SK-N-SH treated with all-trans-retinoic acid at 6 μM for 48 hours (cell line): ENCODE data around the gene CD151.

Experiments
- ATAC-seq: fragments of 200-7000 bp; cut with Tn5 transposase; 3 replicates; pipeline ENCODE4 v1.9.1; 2020; ENCODE audit warnings: mild to moderate bottlenecking, moderate library complexity
- ARNTL ChIP-seq: fragments of 450-650 bp; formaldehyde crosslinking; IDR thresholded peaks from 2 replicates; pipeline ENCODE4 v1.5.0; 2020; ENCODE audit warnings: low read depth, mild to moderate bottlenecking, moderate library complexity, borderline replicate concordance
- BACH2 ChIP-seq: fragments of 250-450 bp; sonication (Bioruptor Pico); IDR thresholded peaks from 2 replicates; pipeline ENCODE4 v1.9.0; 2021; ENCODE audit warnings: mild to moderate bottlenecking, borderline replicate concordance
- CREB5 ChIP-seq: fragments of 250-450 bp; sonication (Bioruptor Pico); IDR thresholded peaks from 2 replicates; pipeline ENCODE4 v1.5.1; 2020; ENCODE audit warnings: low read depth, mild to moderate bottlenecking, moderate library complexity
- CSDC2 ChIP-seq: fragments of 250-450 bp; sonication (Bioruptor Pico); IDR thresholded peaks from 2 replicates; pipeline ENCODE4 v1.5.0; 2020; ENCODE audit warnings: mild to moderate bottlenecking, moderate library complexity
- CSRNP3 ChIP-seq: fragments of 250-450 bp; sonication (Bioruptor Pico); IDR thresholded peaks from 2 replicates; pipeline ENCODE4 v1.5.1; 2021; ENCODE audit warnings: mild to moderate bottlenecking, moderate library complexity
- ESRRG ChIP-seq: fragments of 250-450 bp; sonication (Bioruptor Pico); IDR thresholded peaks from 2 replicates; pipeline ENCODE4 v1.6.1; 2021; ENCODE audit warnings: mild to moderate bottlenecking
- GLIS3 ChIP-seq: fragments of 250-450 bp; sonication (Bioruptor Pico); IDR thresholded peaks from 2 replicates; pipeline ENCODE4 v1.5.0; 2020; ENCODE audit warnings: mild to moderate bottlenecking, moderate library complexity
- ISL1 ChIP-seq: fragments of 250-450 bp; sonication (Bioruptor Pico); IDR thresholded peaks from 2 replicates; pipeline ENCODE4 v2.1.2; 2022; ENCODE audit warnings: mild to moderate bottlenecking, moderate library complexity
- OSR1 ChIP-seq: fragments of 250-450 bp; sonication (Bioruptor Pico); IDR thresholded peaks from 2 replicates; pipeline ENCODE4 v1.8.0; 2022; ENCODE audit warnings: moderate library complexity, mild to moderate bottlenecking, inconsistent platforms
- POU6F1 ChIP-seq: fragments of 250-450 bp; sonication (Bioruptor Pico); IDR thresholded peaks from 2 replicates; pipeline ENCODE4 v1.8.0; 2021; ENCODE audit warnings: low read depth, mild to moderate bottlenecking, moderate library complexity, borderline replicate concordance
- PPARA ChIP-seq: fragments of 250-450 bp; sonication (Bioruptor Pico); IDR thresholded peaks from 2 replicates; pipeline ENCODE4 v1.5.0; 2020; ENCODE audit warnings: mild to moderate bottlenecking, borderline replicate concordance
- RARB ChIP-seq: fragments of 250-450 bp; sonication (Bioruptor Pico); IDR thresholded peaks from 2 replicates; pipeline ENCODE4 v1.8.0; 2021; ENCODE audit warnings: mild to moderate bottlenecking, moderate library complexity
- SNAI2 ChIP-seq: fragments of 250-450 bp; sonication (Bioruptor Pico); IDR thresholded peaks from 2 replicates; pipeline ENCODE4 v1.5.0; 2020; ENCODE audit warnings: mild to moderate bottlenecking, moderate library complexity
- TCF4 ChIP-seq: fragments of 250-450 bp; sonication (Bioruptor Pico); IDR thresholded peaks from 2 replicates; pipeline ENCODE4 v1.8.0; 2021; ENCODE audit warnings: mild to moderate bottlenecking, moderate library complexity, borderline replicate concordance
- TOX ChIP-seq: fragments of 250-450 bp; sonication (Bioruptor Pico); IDR thresholded peaks from 2 replicates; pipeline ENCODE4 v1.8.0; 2021; ENCODE audit warnings: mild to moderate bottlenecking, moderate library complexity, borderline replicate concordance
- TSHZ2 ChIP-seq: fragments of 250-450 bp; sonication (Bioruptor Pico); IDR thresholded peaks from 2 replicates; pipeline ENCODE4 v1.5.0; 2020; ENCODE audit warnings: mild to moderate bottlenecking, moderate library complexity
- ZC3H10 ChIP-seq: fragments of 250-450 bp; sonication (Bioruptor Pico); IDR thresholded peaks from 2 replicates; pipeline ENCODE4 v1.5.1; 2021; ENCODE audit warnings: mild to moderate bottlenecking, moderate library complexity
- ZNF565 ChIP-seq: fragments of 450-650 bp; formaldehyde crosslinking; conservative IDR thresholded peaks from 2 replicates; pipeline ENCODE4 v1.5.0; 2020; ENCODE audit warnings: low read depth, mild to moderate bottlenecking, moderate library complexity
- ZNF70 ChIP-seq: fragments of 450-650 bp; formaldehyde crosslinking; IDR thresholded peaks from 2 replicates; pipeline ENCODE4 v1.5.0; 2020; ENCODE audit warnings: mild to moderate bottlenecking, moderate library complexity
- ZNF8 ChIP-seq: fragments of 450-650 bp; formaldehyde crosslinking; IDR thresholded peaks from 2 replicates; pipeline ENCODE4 v1.5.0; 2020; ENCODE audit warnings: mild to moderate bottlenecking, moderate library complexity

The CD151 gene

GRCh38 chr11:862696-863022 lies 29.9 kb downstream of the CD151 start:
- no peak for ATAC-seq
- no peak for TF ChIP-seq CREB5 (CRISPR knock-in tag)
- no peak for TF ChIP-seq SNAI2 (CRISPR knock-in tag)
- no peak for TF ChIP-seq GLIS3 (CRISPR knock-in tag)
- no peak for TF ChIP-seq OSR1 (CRISPR knock-in tag)
- no peak for TF ChIP-seq ESRRG (CRISPR knock-in tag)
- TF ChIP-seq TOX (CRISPR knock-in tag) = no peak
- TF ChIP-seq ISL1 (CRISPR knock-in tag) = no peak
- no peak for TF ChIP-seq TSHZ2 (CRISPR knock-in tag)
- no peak for TF ChIP-seq TCF4
- TF ChIP-seq ZNF70 (CRISPR knock-in tag) = no peak
- TF ChIP-seq ZC3H10 (CRISPR knock-in tag) = no peak
- TF ChIP-seq ZNF8 (CRISPR knock-in tag) = no peak
- no peak for TF ChIP-seq BACH2
- no peak for TF ChIP-seq PPARA
- no peak for TF ChIP-seq CSRNP3 (CRISPR knock-in tag)

GRCh38 chr11:863023-863909 lies 30.5 kb downstream of the CD151 start:
- no peak for ATAC-seq
- TF ChIP-seq POU6F1 (CRISPR knock-in tag) = no peak
- no peak for TF ChIP-seq ZC3H10 (CRISPR knock-in tag)
- no peak for TF ChIP-seq ISL1 (CRISPR knock-in tag)
- TF ChIP-seq ZNF70 (CRISPR knock-in tag) = no peak
- TF ChIP-seq PPARA = no peak
- TF ChIP-seq CSRNP3 (CRISPR knock-in tag) = no peak
- no peak for TF ChIP-seq RARB (CRISPR knock-in tag)
- no peak for TF ChIP-seq TSHZ2 (CRISPR knock-in tag)
- no peak for TF ChIP-seq TOX (CRISPR knock-in tag)
- TF ChIP-seq GLIS3 (CRISPR knock-in tag) = no peak
- TF ChIP-seq BACH2 = no peak
- TF ChIP-seq ZNF565 (CRISPR knock-in tag) = no peak
- TF ChIP-seq SNAI2 (CRISPR knock-in tag) = no peak
- TF ChIP-seq OSR1 (CRISPR knock-in tag) = no peak
- TF ChIP-seq ARNTL (CRISPR knock-in tag) = no peak
- no peak for TF ChIP-seq CSDC2 (CRISPR knock-in tag)
- no peak for TF ChIP-seq CREB5 (CRISPR knock-in tag)
- TF ChIP-seq ESRRG (CRISPR knock-in tag) = no peak
